MM.1S (cell line): ENCODE measurements around the gene PMF1.
"Not testable (repeated sequence)": the region's sequence is repeated elsewhere in the genome, so short reads cannot be mapped to it uniquely, and the experiment has no call there.

Source experiments
- DNase-seq: peaks from one replicate; pipeline ENCODE4 v3.0.0-alpha.2; 2015
- H2AFZ ChIP-seq: fragments of 300-600 bp; sonication (generic); 2 replicates; pipeline ENCODE4 v1.6.0; 2016; ENCODE audit warnings: antibody characterized with exemption, low read length
- H3F3A ChIP-seq: fragments of 300-600 bp; sonication (generic); 2 replicates; pipeline ENCODE4 v1.6.1; 2016; ENCODE audit warnings: mild to moderate bottlenecking, antibody characterized with exemption, low read length, moderate library complexity, mixed read lengths; ENCODE audit not compliant: insufficient read depth
- H3K27ac ChIP-seq: fragments of 300-600 bp; sonication (generic); 2 replicates; pipeline ENCODE4 v1.5.1; 2016; ENCODE audit warnings: mild to moderate bottlenecking, low read length
- H3K27me3 ChIP-seq: fragments of 300-600 bp; sonication (generic); replicated peaks from 2 replicates; pipeline ENCODE4 v1.6.0; 2016; ENCODE audit warnings: low read length; ENCODE audit not compliant: insufficient read depth
- H3K36me3 ChIP-seq: fragments of 300-600 bp; sonication (generic); replicated peaks from 2 replicates; pipeline ENCODE4 v1.6.1; 2016; ENCODE audit warnings: mild to moderate bottlenecking, low read length, mixed read lengths; ENCODE audit not compliant: insufficient read depth
- H3K4me1 ChIP-seq: fragments of 300-600 bp; sonication (generic); 2 replicates; pipeline ENCODE4 v1.6.1; 2016; ENCODE audit warnings: low read length, mixed read lengths
- H3K4me2 ChIP-seq: fragments of 300-600 bp; sonication (generic); 2 replicates; pipeline ENCODE4 v1.6.0; 2016; ENCODE audit warnings: low read depth, low read length
- H3K4me3 ChIP-seq: fragments of 300-600 bp; sonication (generic); 2 replicates; pipeline ENCODE4 v1.5.1; 2016; ENCODE audit warnings: low read length, mixed read lengths
- H3K79me2 ChIP-seq: fragments of 300-600 bp; sonication (generic); 2 replicates; pipeline ENCODE4 v1.6.1; 2016; ENCODE audit warnings: mixed run types, low read length, mixed read lengths
- H3K9ac ChIP-seq: fragments of 300-600 bp; sonication (generic); 2 replicates; pipeline ENCODE4 v1.6.1; 2016; ENCODE audit warnings: low read length, mixed read lengths
- H3K9me2 ChIP-seq: fragments of 300-600 bp; sonication (generic); replicated peaks from 2 replicates; pipeline ENCODE4 v1.6.1; 2016; ENCODE audit warnings: mild to moderate bottlenecking, low read length, mixed read lengths; ENCODE audit not compliant: insufficient read depth
- H3K9me3 ChIP-seq: fragments of 300-600 bp; sonication (generic); replicated peaks from 2 replicates; pipeline ENCODE4 v1.6.1; 2016; ENCODE audit warnings: mild to moderate bottlenecking, low read length, mixed read lengths; ENCODE audit not compliant: insufficient read depth
- H4K20me1 ChIP-seq: fragments of 300-600 bp; sonication (generic); 2 replicates; pipeline ENCODE4 v1.6.1; 2016; ENCODE audit warnings: mild to moderate bottlenecking, low read length, moderate library complexity, mixed read lengths; ENCODE audit not compliant: insufficient read depth
- CTCF ChIP-seq: fragments of 300-600 bp; sonication (generic); IDR thresholded peaks from 2 replicates; pipeline ENCODE4 v1.5.1; 2016; ENCODE audit warnings: antibody characterized with exemption, low read length, mixed read lengths
- EZH2 ChIP-seq: fragments of 300-600 bp; sonication (generic); optimal IDR thresholded peaks from 2 replicates; pipeline ENCODE3; 2017; ENCODE audit warnings: low read depth, mild to moderate bottlenecking, antibody characterized with exemption, low read length, mixed read lengths
- EZH2phosphoT487 ChIP-seq: fragments of 300-600 bp; sonication (generic); IDR thresholded peaks from 2 replicates; pipeline ENCODE4 v1.6.1; 2018; ENCODE audit warnings: antibody characterized with exemption, low read length

Gene PMF1

GRCh38 chr1:156176610-156177210 is 36.1 kb upstream of the PMF1 start:
- DNase-seq = no peak
- Histone ChIP-seq H4K20me1 (no peaks in the 10 kb centered on the region), H3K4me3 (no peak overlapping the region), H2AFZ (no peak overlapping the region), H3K36me3 (peaks cover 50% of the 10 kb centered on the region), H3K27me3 (no peaks in the 10 kb centered on the region), H3F3A (peaks cover 20% of the 10 kb centered on the region), H3K9me2 (no peaks in the 10 kb centered on the region), H3K9me3 (no peaks in the 10 kb centered on the region), H3K79me2 (peaks cover 31% of the 10 kb centered on the region), H3K27ac (no peak overlapping the region), H3K9ac (no peak overlapping the region), H3K4me1 (no peaks in the 10 kb centered on the region), H3K4me2 (no peak overlapping the region)
- TF ChIP-seq EZH2 = no peak
- no peak for TF ChIP-seq CTCF
- TF ChIP-seq EZH2phosphoT487 = no peak

GRCh38 chr1:156177919-156178654 is 34.7 kb upstream of the PMF1 start:
- Histone ChIP-seq H3K27ac (no peak overlapping the region), H3K9me3 (no peaks in the 10 kb centered on the region), H3K27me3 (no peaks in the 10 kb centered on the region), H2AFZ (no peak overlapping the region), H3K9me2 (no peaks in the 10 kb centered on the region), H4K20me1 (no peaks in the 10 kb centered on the region), H3K9ac (no peak overlapping the region), H3K4me1 (no peaks in the 10 kb centered on the region), H3K4me3 (no peak overlapping the region), H3F3A (peaks cover 13% of the 10 kb centered on the region), H3K4me2 (no peak overlapping the region), H3K79me2 (peaks cover 22% of the 10 kb centered on the region), H3K36me3 (peaks cover 41% of the 10 kb centered on the region)
- no peak for DNase-seq
- no peak for TF ChIP-seq EZH2phosphoT487
- TF ChIP-seq CTCF = no peak
- TF ChIP-seq EZH2 = no peak

GRCh38 chr1:156180471-156180870 is 32.3 kb upstream of the PMF1 start:
- Histone ChIP-seq H3K27ac (no peak overlapping the region), H3K4me1 (no peaks in the 10 kb centered on the region), H4K20me1 (no peaks in the 10 kb centered on the region), H3K36me3 (peaks cover 21% of the 10 kb centered on the region), H2AFZ (no peak overlapping the region), H3K4me3 (no peak overlapping the region), H3K9me2 (no peaks in the 10 kb centered on the region), H3K79me2 (no peaks in the 10 kb centered on the region; the same call in 1 of the 2 replicates), H3K27me3 (no peaks in the 10 kb centered on the region), H3K9ac (no peak overlapping the region), H3K4me2 (no peak overlapping the region), H3K9me3 (no peaks in the 10 kb centered on the region), H3F3A (peaks cover 12% of the 10 kb centered on the region; the same call in 1 of the 2 replicates)
- no peak for DNase-seq
- TF ChIP-seq CTCF (no peak), EZH2phosphoT487 (no peak)

- H4K20me1 ChIP-seq, H3K9me2 ChIP-seq, H3K9me3 ChIP-seq, H3F3A ChIP-seq, H3K79me2 ChIP-seq, DNase-seq, H3K27me3 ChIP-seq, H2AFZ ChIP-seq, H3K4me1 ChIP-seq, H3K4me3 ChIP-seq, H3K27ac ChIP-seq, H3K4me2 ChIP-seq, H3K9ac ChIP-seq: not testable (repeated sequence)
- H3K36me3 ChIP-seq = peaks cover 11% of the 10 kb centered on the region
These were observed 31.3 kb upstream of the PMF1 start for GRCh38 chr1:156181391-156181924.

GRCh38 chr1:156182010-156182779 is 30.6 kb upstream of the PMF1 start:
- not testable (repeated sequence) for H3K9ac ChIP-seq, H3K27me3 ChIP-seq, H3K4me1 ChIP-seq, H3K9me3 ChIP-seq, H3K4me2 ChIP-seq, H3F3A ChIP-seq, H3K4me3 ChIP-seq, H2AFZ ChIP-seq, DNase-seq, H3K79me2 ChIP-seq, H3K27ac ChIP-seq, H3K9me2 ChIP-seq, H3K36me3 ChIP-seq, H4K20me1 ChIP-seq
